Hepatic stellate cell (primary cell): ENCODE results near the gene UBB.
A peak's percentile ranks its signal among the peaks of the same experiment; 100 is the strongest.
"Not testable (repeated sequence)": the region's sequence is repeated elsewhere in the genome, so short reads cannot be mapped to it uniquely, and the experiment has no call there.

Source experiments
- DNase-seq: peaks from one replicate; pipeline ENCODE4 v3.0.0; 2011; ENCODE audit warnings: low spot score

The UBB gene

DNA sequence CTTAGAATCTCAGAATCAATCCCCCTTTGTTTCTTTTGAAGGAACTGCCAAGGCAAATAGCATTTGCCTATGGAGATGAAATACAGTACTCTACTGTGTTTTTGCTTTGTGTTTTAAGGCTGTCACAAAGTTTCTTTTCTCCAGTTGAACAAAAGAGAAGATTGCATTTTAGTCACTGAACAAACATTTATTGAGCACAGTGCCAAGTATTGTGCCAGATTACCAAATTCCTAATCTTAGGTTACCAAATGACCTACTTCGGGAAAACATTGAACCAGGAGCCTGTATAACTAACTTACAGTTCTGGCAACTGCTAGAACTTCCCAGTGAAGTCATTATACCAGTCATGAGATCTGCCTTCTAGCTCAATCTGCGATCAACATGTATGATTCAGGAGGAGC, 3.0 kb upstream of the UBB start:
- no peak for DNase-seq

DNA sequence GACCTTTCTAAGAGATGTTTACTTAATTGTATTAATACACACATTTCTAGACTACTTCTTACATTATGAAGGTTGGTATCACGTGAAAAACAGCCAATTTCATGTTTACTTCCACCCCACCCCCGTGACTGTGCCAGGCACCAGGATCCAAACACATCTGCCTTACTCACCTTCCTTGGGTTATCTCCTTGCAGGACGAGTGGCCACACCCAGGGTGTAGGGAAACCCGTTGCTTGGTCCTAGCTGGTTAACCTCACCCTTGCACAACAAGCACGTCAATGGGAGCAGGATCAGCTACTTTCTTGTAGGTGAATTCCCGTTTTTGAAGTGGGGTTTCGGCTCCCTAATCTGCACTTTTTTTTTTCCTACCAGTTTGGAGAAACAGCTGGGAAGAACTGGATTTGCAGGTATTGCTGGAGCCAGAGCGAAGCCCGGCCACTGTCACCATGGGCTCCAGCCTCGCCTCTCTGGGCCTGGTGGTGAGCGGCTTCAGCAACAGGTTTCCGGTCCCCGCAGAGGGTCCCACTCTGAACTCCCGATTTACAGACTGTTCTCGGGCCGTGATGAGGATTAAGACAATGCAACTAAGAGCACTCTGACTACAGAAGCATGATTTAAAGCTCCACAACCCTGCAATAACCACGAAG, 2.1 kb upstream of the UBB start:
- no peak for DNase-seq

DNA sequence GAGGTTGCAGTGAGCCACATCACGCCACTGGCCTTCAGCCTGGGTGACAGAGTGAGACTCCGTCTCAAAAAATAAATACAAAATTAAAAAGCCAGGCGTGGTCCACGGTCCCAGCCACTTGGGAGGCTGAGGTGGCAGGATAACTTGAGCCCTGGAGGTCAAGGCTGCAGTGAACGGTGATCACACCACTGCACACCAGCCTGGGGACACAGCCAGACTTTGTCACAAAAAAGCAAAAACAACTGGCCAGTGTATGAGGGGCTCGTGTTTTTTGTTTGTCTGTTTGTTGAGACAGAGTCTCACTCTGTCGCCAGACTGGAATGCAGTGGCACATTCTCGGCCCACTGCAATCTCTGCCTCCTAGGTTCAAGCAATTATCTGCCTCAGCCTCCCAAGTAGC, 1.2 kb upstream of the UBB start:
- DNase-seq, result no peak

DNA sequence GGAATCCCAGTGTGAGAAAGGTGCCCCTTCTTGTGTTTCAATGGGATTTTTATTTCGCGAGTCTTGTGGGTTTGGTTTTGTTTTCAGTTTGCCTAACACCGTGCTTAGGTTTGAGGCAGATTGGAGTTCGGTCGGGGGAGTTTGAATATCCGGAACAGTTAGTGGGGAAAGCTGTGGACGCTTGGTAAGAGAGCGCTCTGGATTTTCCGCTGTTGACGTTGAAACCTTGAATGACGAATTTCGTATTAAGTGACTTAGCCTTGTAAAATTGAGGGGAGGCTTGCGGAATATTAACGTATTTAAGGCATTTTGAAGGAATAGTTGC, 567 bp downstream of the UBB start:
- DNase-seq, result peak; percentile 12

DNA sequence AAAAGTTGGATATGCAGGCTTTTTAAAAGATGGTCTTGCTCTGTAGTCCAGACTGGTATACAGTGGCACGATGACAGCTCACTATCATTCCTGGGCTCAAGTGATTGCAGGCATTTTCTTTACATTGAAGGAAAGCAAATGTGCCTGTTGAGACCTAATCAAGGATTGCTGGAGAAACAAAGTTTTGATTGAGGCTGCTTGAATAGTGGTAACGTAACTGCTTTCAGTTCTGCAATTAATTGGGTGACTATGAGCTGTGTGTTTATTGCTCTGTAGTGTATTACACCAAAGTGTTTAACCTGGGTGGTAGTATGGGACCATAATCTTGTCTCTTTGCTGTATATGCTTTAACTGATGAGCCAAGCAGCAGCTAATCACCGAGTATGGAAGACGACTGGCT, 2.3 kb downstream of the UBB start:
- no peak for DNase-seq

DNA sequence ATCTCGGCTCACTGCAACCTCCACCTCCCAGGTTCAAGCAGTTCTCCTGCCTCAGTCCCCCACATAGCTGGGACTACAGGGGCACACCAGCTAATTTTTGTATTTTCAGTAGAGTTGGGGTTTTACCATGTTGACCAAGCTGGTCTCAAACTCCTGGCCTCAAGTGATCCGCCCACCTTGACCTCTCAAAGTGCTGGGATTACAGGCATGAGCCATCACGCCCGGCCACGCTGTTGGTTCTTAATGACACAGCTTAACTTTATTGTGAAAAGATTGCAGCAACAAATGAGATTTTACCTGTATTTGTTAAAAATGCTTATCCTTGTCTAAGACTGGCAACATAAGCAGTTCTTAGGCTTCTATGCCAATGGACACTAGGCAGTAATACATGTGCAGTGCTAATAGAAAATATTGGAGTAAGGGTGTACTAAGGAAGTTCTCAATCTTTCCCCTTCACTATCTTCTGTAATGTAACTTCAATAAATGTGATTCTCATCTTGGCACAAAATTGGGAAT, 2.9 kb downstream of the UBB start:
- DNase-seq, result no peak

DNA sequence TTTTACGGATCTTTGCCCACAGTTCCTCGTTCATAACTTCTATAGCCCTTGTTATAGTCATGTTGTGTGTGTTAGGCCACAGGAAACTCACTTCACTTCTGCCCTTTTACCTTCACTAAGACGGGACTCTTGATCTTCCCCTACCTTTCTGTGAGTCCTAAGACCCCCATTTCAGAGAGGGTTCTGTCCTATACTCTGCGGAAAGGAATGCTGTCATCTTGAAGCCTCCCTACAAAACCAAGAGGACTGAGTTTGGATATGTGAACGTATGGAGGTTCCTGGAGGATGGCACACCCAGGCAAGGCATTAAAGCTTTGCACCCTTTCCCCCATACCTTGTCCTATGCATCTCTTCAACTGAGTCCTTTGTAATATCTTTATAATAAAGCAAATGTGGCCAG, 3.7 kb downstream of the UBB start:
- no peak for DNase-seq

DNA sequence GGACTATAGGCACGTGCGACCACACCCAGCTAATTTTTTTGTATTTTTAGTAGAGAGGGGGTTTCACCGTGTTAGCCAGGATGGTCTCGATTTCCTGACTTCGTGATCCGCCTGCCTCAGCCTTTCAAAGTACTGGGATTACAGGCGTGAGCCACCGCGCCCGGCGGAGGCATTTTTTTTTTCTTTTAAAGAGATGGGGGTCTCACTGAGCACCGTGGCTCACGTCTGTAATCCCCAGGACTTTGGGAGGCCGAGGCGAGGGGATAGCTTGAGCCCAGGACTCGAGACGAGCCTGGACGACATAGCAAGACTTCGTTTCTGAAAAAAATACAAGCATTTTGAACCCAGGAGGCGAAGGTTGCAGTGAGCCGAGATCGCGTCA, 5.2 kb downstream of the UBB start:
- DNase-seq, result not testable (repeated sequence)

DNA sequence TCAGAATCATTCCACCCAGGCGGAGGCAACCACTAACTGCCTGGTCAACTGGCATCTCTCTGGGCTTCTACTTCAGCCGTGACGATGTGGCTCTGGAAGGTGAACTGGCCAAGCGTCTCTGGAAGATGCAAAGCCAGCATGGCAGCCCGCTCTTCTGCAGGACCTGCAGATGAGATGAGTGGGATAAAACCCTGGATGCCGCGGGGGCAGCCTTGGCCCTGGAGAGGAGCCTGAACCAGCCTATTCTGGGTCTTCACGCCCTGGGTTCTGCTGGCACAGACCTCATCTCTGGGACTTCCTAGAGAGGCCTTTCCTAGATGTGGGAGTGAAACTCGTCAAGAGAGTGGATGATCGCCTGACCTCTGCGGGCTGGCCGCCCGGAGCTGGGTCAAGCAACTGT, 10.6 kb downstream of the UBB start:
- no peak for DNase-seq

DNA sequence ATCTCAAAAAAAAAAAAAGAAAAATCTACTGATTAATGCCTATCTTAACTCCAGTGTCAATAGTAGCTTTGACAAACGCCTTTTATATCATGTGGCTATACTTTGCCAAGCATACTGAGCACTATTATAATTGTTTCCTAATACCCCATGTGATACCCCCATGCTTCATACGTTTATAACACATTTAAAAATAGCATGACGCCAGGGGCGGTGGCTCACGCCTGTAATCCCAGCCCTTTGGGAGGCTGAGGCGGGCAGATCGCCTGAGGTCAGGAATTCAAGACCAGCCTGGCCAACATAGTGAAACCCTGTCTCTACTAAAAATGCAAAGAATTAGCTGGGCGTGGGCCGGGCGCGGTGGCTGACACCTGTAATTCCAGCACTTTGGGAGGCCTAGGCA, 11.6 kb downstream of the UBB start:
- DNase-seq, result not testable (repeated sequence)

DNA sequence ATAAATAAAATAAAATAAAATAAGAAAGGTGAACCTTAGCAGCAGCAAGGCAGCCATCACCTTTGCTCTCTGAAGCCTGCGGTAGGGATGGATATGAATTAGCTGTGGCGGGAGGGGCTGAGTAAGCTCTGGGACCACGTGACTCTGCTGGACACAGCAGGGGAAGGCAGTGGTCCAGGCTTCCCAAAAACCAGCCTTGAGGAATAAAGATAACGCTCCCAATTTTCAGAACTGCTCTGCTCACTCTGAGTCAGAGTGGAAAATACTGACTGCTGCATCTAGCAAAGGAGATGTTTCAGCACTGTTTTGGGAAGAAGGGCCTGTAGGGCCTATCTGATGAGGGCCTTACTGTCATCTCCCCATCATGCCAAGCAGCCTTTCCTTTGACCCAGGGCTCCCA, 15.0 kb downstream of the UBB start:
- not testable (repeated sequence) for DNase-seq

DNA sequence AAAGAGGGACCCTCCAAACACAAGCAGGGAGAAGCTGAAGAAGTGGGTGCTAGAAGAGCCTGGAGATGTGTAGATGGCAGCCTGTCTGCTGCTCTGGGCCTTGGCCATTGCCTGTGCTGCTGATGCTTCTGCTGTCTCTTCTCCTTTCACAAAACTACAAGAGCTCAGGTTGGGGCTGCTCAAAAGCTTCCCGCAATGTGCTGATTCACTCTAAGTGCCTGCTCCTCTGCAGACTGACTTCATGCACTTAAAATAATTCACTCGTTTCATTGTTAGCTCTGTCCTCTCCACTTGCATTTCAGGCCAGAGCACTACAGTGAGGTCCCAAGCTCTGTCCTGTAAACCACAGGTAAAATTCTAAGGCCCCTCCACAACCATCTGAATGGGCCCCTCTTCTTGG, 15.8 kb downstream of the UBB start:
- not testable (repeated sequence) for DNase-seq

DNA sequence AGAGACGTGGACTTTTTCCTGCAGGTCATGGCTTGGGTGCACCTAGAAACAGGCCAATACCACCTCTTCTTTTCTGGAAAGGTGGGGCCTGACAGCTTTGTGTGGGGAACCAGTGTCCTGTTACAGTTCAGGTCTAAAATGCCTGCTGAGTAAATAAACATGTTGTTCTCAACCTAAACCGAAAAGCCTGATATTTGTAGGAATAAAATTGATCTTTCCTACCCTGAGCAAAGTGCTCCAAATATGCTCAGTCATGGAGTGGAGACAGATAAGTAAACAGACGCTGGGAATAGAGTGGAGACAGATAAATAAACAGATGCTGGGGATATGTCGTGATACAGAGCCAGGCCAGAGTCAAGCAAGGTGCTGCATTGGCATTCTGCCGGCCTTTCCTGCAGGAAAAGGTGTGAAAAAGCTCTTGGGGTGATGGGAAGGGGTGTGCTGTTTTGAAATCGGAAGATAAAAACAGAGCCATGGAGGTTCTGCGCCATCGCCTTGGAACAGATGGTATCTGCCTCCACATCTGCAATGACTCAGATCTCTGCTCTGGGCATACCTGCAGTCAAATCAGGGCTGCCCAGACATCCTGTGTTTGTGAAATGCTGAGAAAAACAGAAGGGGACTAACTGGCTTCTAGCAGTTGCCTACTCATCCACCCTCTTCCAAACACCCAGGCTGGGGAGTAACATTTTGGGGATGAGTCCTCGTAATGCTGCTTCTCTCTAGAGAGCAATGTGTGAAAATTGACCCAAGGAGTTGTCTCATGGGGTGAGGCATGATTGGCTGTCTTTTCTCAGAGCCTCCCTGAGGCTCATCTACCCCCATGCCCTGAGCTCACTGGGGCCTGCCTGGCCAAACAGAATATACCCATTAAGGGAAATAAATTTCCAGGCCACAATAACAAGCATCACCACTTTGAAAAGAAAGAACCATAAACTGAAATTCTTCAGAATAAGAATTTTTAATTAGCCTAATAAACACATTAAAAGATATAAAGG, 17.7 kb downstream of the UBB start:
- no peak for DNase-seq

DNA sequence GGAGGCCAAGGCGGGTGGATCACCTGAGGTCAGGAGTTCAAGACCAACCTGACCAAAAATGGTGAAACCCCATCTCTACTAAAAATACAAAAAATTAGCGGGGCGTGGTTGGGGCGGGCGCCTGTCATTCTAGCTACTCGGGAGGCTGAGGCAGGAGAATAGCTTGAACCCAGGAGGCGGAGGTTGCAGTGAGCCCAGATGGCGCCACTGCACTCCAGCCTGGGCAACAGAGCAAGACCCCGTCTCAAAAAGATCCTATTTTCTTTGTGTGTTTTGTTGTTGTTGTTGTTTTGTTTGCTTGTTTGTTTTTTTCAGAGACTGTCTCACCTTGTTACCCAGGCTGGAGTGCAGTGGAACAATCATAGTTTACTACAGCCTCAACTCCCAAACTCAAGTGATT, 23.0 kb downstream of the UBB start:
- not testable (repeated sequence) for DNase-seq

DNA sequence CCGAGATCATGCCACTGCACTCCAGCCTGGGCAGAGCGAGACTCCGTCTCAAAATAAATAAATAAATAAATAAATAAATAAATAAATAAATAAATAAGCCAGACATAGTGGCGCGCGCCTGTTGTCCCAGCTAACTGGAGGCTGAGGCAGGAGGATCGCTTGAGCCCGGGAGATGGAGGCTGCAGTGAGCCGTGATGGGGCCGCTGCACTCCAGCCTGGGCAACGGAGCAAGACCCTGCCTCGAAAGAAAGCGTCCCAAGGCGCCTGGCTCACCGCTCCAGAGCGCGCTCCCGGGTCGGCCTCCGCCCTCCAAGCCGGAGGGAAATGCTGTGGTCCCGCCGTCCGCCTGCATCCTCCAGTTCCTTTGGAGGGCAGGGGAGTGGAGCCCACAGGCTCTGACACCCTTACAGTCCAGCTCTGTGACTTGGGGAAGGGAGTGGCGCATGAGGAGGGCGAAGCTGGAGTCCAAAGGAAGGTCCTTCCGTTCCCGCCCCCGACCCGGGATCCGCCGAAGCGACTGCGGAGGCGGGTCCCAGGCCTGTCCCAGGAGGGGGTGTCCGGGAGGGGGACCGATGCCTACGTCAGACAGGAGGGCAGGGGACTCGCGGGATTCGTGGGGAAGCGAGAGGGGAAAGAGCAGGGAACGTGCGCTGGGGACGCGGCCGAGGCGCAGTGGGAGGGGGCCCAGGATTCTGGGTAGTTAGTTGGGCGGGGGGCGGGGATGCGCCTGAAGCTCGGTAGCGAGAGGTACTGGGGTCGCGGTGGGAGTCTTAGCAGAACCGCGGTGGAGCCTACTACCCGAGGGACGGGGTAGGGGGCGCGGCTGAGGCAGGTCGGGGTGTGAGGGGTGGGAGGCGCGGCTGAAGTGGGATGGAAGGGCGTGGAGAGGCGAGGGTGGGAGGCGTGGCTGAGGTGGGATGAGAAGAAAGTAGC, 26.1 kb downstream of the UBB start:
- peak; percentile 53 for DNase-seq

DNA sequence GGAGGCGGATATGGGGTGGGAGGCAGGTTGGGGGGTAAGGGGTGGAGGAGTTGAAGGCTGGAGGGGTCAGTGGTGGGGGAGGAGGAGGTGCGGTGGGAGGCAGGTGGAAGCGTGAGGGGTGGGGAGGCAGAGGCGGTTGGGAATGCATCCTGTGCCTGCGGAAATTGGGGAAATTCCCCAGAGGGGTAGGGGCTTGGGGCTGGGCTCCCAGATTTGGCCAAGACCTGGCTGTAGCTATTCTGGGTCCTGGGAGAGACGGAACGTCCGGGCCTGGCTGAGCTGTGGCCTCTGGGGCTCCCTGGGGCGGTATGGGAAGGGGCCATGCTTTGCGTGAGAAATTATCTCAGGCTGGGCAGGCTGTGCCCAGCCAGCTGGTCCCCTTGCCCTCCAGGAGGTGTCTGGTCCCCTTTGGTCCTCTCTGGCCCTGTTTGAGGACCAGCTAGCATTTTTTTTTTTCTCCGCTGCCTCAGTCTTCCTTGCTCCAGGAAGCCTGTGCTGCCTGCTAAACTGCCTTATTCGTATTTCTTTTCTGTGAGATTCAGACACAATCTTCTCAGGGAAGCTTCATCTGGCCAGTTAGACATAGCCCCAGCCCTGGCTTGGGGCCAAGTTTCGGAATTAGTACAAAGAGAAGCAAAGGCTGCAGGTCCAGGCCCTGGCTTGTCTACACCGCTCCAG, 27.2 kb downstream of the UBB start:
- DNase-seq, result peak; percentile 38

DNA sequence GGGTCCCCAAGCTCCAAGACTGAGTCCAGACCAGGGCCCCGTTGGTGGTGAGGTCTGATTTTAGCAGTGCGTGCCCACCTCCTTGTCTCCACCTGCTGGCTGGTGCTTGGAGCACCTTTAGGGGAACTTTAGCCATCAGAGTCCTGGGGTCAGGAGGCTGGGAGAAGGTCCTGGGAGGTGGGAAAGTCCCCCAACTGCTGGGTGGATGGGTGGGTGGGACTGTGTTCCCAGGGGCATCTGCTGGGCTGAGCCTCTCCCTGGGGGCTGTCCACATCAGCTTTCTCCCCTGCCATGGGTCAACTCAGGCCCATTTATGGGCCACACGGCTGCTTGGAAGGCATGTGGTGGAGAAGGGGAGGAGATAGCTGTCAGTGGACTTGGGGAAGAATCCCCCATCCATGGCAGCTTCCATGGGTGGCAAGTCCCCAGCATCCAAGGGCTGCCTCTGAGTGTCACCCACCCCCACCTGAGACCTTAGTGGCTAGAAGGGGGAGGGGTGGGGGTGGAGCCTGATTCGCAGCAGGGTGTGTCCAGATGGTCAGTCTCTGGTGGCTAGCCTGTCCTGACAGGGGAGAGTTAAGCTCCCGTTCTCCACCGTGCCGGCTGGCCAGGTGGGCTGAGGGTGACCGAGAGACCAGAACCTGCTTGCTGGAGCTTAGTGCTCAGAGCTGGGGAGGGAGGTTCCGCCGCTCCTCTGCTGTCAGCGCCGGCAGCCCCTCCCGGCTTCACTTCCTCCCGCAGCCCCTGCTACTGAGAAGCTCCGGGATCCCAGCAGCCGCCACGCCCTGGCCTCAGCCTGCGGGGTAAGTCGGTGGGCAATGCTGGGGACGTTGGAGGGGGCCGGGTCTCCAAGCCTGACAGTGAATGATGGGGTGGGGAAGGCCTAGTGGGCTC, 34.4 kb downstream of the UBB start, which contains the start of gene TRPV2:
Gene TRPV2, plus strand, starts transcription at position 541 of the 894 bp plus-strand sequence. CDS start 2,098 bp downstream, outside the sequence.
- peak; percentile 50 for DNase-seq

DNA sequence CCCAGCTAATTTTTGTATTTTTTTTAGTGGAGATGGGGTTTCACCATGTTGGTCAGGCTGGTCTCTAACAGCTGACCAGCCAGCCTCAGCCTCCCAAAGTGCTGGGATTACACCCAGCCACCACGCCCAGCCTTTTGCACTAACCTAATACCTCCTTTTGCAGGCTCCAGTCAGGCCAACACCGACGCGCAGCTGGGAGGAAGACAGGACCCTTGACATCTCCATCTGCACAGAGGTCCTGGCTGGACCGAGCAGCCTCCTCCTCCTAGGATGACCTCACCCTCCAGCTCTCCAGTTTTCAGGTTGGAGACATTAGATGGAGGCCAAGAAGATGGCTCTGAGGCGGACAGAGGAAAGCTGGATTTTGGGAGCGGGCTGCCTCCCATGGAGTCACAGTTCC, 36.5 kb downstream of the UBB start:
- no peak for DNase-seq

DNA sequence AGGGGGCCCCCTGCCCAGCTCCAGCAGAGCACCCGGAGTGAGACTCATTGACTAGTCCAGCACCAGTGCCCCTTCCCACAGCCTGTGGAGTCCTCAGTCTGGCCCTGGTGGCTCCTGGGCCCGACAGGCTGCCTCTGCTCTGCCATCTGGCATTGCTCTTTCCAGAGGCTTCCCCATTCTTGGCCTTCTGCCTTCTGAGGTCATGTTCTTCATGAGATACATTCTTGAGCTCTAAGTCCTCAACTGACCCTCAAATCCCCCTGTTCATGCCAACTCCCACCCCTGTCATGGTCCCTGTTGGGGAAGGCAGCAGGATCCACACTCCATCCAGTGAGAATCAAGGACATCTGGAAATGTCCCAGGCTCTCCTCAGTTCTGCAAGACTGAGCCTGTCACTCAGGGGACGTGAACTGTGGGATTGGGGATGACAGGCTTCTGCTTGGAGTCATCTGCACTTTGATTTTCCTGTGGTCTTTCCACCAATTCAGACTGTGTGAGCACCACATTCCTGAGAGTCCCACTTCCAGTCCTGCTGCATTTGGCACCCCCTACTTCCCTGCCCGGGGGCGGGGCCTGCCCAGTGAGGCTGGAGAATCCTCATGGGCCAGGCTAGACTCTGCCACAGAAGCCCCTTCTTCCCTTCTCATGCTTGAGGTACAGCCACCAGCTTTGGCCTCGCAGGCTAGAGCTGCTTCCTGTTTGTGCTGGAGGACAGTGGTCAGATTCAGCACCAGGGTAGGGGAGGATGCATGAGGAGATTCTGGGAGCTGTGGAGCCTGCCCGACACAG, 37.2 kb downstream of the UBB start:
- DNase-seq, result no peak

DNA sequence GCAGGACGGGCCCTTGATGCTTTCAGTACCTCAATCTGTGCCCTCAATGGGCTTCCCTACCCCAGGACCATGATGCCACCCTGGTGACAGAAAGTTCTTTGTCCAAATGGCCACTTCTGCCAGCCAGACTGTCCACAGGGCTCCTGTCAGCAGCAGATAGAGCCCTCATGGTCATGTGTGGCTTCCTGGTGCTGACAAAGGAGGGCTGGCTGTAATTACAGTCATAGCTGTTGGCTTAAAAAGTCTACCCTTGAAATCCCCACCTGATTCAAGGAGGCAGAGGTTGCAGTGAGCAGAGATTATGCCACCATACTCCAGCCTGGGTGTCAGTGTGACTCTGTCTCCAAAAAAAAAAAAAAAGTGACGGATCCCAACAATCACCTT, 37.8 kb downstream of the UBB start:
- DNase-seq, result no peak
